ENCODE data around the gene NDUFB2. TPM values are rescaled to one million over a fixed set of nuclear protein-coding genes. Genes with fewer than 3 reads are reported as not detected.

Gene NDUFB2
- total and polyA plus RNA-seq, 9 of the 15 experiments (the other 6 are each of a cell fraction or from before 2014, with no cell fraction given): 220 to 2,075 (median 320) TPM

- TF ChIP-seq ZNF318 (IDR thresholded peaks at IDR 0.05; ENCODE audit: borderline replicate concordance in 1 of 2, low read depth in 1 of 2): no peak
- TF ChIP-seq, protein P1, sequence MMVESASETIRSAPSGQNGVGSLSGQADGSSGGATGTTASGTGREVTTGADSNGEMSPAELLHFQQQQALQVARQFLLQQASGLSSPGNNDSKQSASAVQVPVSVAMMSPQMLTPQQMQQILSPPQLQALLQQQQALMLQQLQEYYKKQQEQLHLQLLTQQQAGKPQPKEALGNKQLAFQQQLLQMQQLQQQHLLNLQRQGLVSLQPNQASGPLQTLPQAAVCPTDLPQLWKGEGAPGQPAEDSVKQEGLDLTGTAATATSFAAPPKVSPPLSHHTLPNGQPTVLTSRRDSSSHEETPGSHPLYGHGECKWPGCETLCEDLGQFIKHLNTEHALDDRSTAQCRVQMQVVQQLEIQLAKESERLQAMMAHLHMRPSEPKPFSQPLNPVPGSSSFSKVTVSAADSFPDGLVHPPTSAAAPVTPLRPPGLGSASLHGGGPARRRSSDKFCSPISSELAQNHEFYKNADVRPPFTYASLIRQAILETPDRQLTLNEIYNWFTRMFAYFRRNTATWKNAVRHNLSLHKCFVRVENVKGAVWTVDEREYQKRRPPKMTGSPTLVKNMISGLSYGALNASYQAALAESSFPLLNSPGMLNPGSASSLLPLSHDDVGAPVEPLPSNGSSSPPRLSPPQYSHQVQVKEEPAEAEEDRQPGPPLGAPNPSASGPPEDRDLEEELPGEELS (CRISPR knock-in tag; IDR thresholded peaks at IDR 0.05; ENCODE audit: borderline replicate concordance): 0 out of 2 replicates have a peak, but pooled peaks have one; percentile 55
- TF ChIP-seq WHSC1 (IDR thresholded peaks at IDR 0.05; ENCODE audit: low read length): no peak
- no peak for TF ChIP-seq POU5F1 (IDR thresholded peaks at IDR 0.05; ENCODE audit: borderline replicate concordance, low read depth, low read length, partially characterized antibody)
- TF ChIP-seq, protein P2, sequence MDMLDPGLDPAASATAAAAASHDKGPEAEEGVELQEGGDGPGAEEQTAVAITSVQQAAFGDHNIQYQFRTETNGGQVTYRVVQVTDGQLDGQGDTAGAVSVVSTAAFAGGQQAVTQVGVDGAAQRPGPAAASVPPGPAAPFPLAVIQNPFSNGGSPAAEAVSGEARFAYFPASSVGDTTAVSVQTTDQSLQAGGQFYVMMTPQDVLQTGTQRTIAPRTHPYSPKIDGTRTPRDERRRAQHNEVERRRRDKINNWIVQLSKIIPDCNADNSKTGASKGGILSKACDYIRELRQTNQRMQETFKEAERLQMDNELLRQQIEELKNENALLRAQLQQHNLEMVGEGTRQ (CRISPR knock-in tag; IDR thresholded peaks at IDR 0.05): no peak
- no peak for TF ChIP-seq SMARCC2 (IDR thresholded peaks at IDR 0.05; ENCODE audit: low read depth)
- no peak for TF ChIP-seq ZBTB17 (CRISPR knock-in tag; IDR thresholded peaks at IDR 0.05)
- TF ChIP-seq KLF1 (tag; IDR thresholded peaks at IDR 0.05): no peak
- TF ChIP-seq HIVEP1 (CRISPR knock-in tag; IDR thresholded peaks at IDR 0.05): no peak
- TF ChIP-seq, protein P3, sequence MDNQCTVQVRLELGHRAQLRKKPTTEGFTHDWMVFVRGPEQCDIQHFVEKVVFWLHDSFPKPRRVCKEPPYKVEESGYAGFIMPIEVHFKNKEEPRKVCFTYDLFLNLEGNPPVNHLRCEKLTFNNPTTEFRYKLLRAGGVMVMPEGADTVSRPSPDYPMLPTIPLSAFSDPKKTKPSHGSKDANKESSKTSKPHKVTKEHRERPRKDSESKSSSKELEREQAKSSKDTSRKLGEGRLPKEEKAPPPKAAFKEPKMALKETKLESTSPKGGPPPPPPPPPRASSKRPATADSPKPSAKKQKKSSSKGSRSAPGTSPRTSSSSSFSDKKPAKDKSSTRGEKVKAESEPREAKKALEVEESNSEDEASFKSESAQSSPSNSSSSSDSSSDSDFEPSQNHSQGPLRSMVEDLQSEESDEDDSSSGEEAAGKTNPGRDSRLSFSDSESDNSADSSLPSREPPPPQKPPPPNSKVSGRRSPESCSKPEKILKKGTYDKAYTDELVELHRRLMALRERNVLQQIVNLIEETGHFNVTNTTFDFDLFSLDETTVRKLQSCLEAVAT (IDR thresholded peaks at IDR 0.05): no peak
- TF ChIP-seq, protein P4, sequence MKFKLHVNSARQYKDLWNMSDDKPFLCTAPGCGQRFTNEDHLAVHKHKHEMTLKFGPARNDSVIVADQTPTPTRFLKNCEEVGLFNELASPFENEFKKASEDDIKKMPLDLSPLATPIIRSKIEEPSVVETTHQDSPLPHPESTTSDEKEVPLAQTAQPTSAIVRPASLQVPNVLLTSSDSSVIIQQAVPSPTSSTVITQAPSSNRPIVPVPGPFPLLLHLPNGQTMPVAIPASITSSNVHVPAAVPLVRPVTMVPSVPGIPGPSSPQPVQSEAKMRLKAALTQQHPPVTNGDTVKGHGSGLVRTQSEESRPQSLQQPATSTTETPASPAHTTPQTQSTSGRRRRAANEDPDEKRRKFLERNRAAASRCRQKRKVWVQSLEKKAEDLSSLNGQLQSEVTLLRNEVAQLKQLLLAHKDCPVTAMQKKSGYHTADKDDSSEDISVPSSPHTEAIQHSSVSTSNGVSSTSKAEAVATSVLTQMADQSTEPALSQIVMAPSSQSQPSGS (CRISPR knock-in tag; IDR thresholded peaks at IDR 0.05): no peak
- TF ChIP-seq ZNF224 (CRISPR knock-in tag; IDR thresholded peaks at IDR 0.05): peak; percentile 29; the same call in 1 of the 2 replicates
- TF ChIP-seq HMG20A (CRISPR knock-in tag; conservative IDR thresholded peaks at IDR 0.05): no peak
Measured at GRCh38 chr7:140697447-140698143, 1.1 kb downstream of the NDUFB2 start (continued).

Measured in K562 (cell line).